D721Med (cell line): ENCODE data around the gene LTBP3.

Experiments
- DNase-seq: peaks from one replicate; pipeline ENCODE4 v3.0.0; 2011; ENCODE audit warnings: low spot score; ENCODE audit not compliant: insufficient read length
- FAIRE-seq: peaks from 2 replicates; lab custom pipeline; 2011; peaks lifted over from hg19 to GRCh38; lab: Jason Lieb, UNC
- TF ChIP-seq, protein P1 (sequence below): IDR thresholded peaks from 2 replicates; pipeline ENCODE4 v1.5.1; 2012; ENCODE audit warnings: mild to moderate bottlenecking, control low read depth; ENCODE audit not compliant: insufficient read depth; ENCODE audit errors: missing control alignments

The LTBP3 gene

DNA sequence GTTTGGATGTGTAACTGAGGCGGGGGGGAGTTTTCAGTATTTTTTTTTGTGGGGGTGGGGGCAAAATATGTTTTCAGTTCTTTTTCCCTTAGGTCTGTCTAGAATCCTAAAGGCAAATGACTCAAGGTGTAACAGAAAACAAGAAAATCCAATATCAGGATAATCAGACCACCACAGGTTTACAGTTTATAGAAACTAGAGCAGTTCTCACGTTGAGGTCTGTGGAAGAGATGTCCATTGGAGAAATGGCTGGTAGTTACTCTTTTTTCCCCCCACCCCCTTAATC lies 57.0 kb downstream of the LTBP3 start:
- FAIRE-seq (no peak), DNase-seq (no peak)
- TF ChIP-seq, protein P1, sequence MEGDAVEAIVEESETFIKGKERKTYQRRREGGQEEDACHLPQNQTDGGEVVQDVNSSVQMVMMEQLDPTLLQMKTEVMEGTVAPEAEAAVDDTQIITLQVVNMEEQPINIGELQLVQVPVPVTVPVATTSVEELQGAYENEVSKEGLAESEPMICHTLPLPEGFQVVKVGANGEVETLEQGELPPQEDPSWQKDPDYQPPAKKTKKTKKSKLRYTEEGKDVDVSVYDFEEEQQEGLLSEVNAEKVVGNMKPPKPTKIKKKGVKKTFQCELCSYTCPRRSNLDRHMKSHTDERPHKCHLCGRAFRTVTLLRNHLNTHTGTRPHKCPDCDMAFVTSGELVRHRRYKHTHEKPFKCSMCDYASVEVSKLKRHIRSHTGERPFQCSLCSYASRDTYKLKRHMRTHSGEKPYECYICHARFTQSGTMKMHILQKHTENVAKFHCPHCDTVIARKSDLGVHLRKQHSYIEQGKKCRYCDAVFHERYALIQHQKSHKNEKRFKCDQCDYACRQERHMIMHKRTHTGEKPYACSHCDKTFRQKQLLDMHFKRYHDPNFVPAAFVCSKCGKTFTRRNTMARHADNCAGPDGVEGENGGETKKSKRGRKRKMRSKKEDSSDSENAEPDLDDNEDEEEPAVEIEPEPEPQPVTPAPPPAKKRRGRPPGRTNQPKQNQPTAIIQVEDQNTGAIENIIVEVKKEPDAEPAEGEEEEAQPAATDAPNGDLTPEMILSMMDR, result no peak

DNA sequence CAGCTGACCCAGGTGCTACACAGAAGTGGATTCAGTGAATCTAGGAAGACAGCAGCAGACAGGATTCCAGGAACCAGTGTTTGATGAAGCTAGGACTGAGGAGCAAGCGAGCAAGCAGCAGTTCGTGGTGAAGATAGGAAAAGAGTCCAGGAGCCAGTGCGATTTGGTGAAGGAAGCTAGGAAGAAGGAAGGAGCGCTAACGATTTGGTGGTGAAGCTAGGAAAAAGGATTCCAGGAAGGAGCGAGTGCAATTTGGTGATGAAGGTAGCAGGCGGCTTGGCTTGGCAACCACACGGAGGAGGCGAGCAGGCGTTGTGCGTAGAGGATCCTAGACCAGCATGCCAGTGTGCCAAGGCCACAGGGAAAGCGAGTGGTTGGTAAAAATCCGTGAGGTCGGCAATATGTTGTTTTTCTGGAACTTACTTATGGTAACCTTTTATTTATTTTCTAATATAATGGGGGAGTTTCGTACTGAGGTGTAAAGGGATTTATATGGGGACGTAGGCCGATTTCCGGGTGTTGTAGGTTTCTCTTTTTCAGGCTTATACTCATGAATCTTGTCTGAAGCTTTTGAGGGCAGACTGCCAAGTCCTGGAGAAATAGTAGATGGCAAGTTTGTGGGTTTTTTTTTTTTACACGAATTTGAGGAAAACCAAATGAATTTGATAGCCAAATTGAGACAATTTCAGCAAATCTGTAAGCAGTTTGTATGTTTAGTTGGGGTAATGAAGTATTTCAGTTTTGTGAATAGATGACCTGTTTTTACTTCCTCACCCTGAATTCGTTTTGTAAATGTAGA lies 57.6 kb downstream of the LTBP3 start:
- DNase-seq (no peak), FAIRE-seq (no peak)
- TF ChIP-seq, protein P1, result no peak

DNA sequence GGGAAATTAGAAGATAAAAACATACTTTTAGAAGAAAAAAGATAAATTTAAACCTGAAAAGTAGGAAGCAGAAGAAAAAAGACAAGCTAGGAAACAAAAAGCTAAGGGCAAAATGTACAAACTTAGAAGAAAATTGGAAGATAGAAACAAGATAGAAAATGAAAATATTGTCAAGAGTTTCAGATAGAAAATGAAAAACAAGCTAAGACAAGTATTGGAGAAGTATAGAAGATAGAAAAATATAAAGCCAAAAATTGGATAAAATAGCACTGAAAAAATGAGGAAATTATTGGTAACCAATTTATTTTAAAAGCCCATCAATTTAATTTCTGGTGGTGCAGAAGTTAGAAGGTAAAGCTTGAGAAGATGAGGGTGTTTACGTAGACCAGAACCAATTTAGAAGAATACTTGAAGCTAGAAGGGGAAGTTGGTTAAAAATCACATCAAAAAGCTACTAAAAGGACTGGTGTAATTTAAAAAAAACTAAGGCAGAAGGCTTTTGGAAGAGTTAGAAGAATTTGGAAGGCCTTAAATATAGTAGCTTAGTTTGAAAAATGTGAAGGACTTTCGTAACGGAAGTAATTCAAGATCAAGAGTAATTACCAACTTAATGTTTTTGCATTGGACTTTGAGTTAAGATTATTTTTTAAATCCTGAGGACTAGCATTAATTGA lies 58.3 kb downstream of the LTBP3 start:
- DNase-seq (no peak), FAIRE-seq (no peak)
- TF ChIP-seq, protein P1, result no peak

DNA sequence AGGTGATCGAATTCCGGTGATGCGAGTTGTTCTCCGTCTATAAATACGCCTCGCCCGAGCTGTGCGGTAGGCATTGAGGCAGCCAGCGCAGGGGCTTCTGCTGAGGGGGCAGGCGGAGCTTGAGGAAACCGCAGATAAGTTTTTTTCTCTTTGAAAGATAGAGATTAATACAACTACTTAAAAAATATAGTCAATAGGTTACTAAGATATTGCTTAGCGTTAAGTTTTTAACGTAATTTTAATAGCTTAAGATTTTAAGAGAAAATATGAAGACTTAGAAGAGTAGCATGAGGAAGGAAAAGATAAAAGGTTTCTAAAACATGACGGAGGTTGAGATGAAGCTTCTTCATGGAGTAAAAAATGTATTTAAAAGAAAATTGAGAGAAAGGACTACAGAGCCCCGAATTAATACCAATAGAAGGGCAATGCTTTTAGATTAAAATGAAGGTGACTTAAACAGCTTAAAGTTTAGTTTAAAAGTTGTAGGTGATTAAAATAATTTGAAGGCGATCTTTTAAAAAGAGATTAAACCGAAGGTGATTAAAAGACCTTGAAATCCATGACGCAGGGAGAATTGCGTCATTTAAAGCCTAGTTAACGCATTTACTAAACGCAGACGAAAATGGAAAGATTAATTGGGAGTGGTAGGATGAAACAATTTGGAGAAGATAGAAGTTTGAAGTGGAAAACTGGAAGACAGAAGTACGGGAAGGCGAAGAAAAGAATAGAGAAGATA lies 59.0 kb downstream of the LTBP3 start, which contains the start of gene MALAT1:
TSS of gene MALAT1 (plus strand) at position 69 of the 736 bp plus-strand sequence.
- TF ChIP-seq, protein P1, result no peak
- FAIRE-seq, result no peak
- no peak for DNase-seq

DNA sequence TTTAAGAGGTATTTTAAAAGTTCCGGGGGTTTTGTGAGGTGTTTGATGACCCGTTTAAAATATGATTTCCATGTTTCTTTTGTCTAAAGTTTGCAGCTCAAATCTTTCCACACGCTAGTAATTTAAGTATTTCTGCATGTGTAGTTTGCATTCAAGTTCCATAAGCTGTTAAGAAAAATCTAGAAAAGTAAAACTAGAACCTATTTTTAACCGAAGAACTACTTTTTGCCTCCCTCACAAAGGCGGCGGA lies 59.5 kb downstream of the LTBP3 start:
- DNase-seq (no peak), FAIRE-seq (no peak)

DNA sequence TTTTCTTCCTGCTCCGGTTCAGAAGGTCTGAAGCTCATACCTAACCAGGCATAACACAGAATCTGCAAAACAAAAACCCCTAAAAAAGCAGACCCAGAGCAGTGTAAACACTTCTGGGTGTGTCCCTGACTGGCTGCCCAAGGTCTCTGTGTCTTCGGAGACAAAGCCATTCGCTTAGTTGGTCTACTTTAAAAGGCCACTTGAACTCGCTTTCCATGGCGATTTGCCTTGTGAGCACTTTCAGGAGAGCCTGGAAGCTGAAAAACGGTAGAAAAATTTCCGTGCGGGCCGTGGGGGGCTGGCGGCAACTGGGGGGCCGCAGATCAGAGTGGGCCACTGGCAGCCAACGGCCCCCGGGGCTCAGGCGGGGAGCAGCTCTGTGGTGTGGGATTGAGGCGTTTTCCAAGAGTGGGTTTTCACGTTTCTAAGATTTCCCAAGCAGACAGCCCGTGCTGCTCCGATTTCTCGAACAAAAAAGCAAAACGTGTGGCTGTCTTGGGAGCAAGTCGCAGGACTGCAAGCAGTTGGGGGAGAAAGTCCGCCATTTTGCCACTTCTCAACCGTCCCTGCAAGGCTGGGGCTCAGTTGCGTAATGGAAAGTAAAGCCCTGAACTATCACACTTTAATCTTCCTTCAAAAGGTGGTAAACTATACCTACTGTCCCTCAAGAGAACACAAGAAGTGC lies 60.0 kb downstream of the LTBP3 start:
- FAIRE-seq (no peak), DNase-seq (no peak)
- TF ChIP-seq, protein P1, result no peak

More for the DNA sequence above, 59.5 kb downstream of the LTBP3 start:
- TF ChIP-seq, protein P1, result no peak
